Measurements from ENCODE around the gene PJA1. TPM values are rescaled to one million over a fixed set of nuclear protein-coding genes. Genes with fewer than 3 reads are reported as not detected.

The PJA1 gene
- total and polyA plus RNA-seq, 2 donors (not counting 3 experiments of a cell fraction or from before 2014, with no cell fraction given): 8.2 to 16.1 TPM

DNA sequence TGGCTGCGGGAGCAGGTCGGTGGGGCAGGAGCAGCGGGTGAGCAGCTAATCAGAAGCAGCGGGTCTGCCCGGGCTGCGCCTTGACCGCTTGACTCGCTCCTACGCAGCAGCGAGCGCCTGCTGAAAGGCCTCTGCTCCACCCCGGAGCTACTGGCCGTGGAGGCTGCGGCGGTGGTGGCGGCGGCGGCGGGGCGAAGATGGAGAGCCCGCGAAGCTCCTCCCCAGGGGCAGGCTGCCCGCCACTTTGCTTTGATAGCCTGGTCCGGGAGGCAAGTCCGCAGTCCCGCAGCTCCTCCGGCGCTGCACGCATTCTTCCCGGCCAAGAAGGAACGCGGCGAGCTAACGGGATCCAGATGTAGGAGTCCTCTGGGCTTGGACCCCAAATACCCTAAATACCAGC, 36.7 kb downstream of the PJA1 start:
- Histone ChIP-seq H4K20me1 (replicated peaks; ENCODE audit: control insufficient read depth, extremely low read depth, insufficient read depth, low read length) (no peaks in the 10 kb centered on the region), H3K27me3 (ENCODE audit: control insufficient read depth in 2 of 2, insufficient read depth in 2 of 2, low read length in 2 of 2) (peaks cover 13 to 24% of the 10 kb centered on the region in 2 experiments), H3K79me2 (ENCODE audit: control insufficient read depth, insufficient read depth, low read length) (no peaks in the 10 kb centered on the region), H3K4me1 (ENCODE audit: control insufficient read depth, extremely low read depth, insufficient read depth, low read length) (no peaks in the 10 kb centered on the region), H3K36me3 (ENCODE audit: control insufficient read depth in 2 of 2, extremely low read depth in 1 of 2, insufficient read depth in 2 of 2, low read length in 2 of 2) (no peaks in the 10 kb centered on the region), H3K27ac (ENCODE audit: insufficient read depth, low read depth, low read length) (no peak overlapping the region), H3K4me2 (ENCODE audit: insufficient read depth, low read length) (no peak overlapping the region), H3K9me1 (replicated peaks; ENCODE audit: control insufficient read depth, extremely low read depth, insufficient read depth, low read length) (no peaks in the 10 kb centered on the region), H3K9me3 (replicated peaks; ENCODE audit: control insufficient read depth, insufficient read depth, low read length) (no peaks in the 10 kb centered on the region), H2AFZ (ENCODE audit: low read depth, low read length) (no peak overlapping the region), H3K4me3 (replicated peaks in 1 of 3; ENCODE audit: insufficient read depth in 1 of 3, low read depth in 1 of 3, low read length in 3 of 3) (no peak overlapping the region), H3K9ac (replicated peaks; ENCODE audit: extremely low read depth, insufficient read depth, low read length) (no peak overlapping the region)
- TF ChIP-seq GATA2 (IDR thresholded peaks at IDR 0.05; ENCODE audit: insufficient read depth, insufficient read length, low read depth, low read length) (no peak), FOS (IDR thresholded peaks at IDR 0.05; ENCODE audit: borderline replicate concordance, insufficient read depth, low read length) (no peak), EZH2 (IDR thresholded peaks at IDR 0.05; ENCODE audit: borderline replicate concordance, low read depth, low read length, severe bottlenecking) (no peak), POLR2AphosphoS5 (IDR thresholded peaks at IDR 0.05; ENCODE audit: insufficient read depth, low read depth, low read length) (no peak), POLR2A (IDR thresholded peaks at IDR 0.05; ENCODE audit: low read depth, low read length) (no peak), JUN (IDR thresholded peaks at IDR 0.05; ENCODE audit: borderline replicate concordance, insufficient read depth, insufficient read length, low read depth) (no peak), MYC (IDR thresholded peaks at IDR 0.05; ENCODE audit: low read depth, low read length) (no peak)
- TF ChIP-seq, protein P1, sequence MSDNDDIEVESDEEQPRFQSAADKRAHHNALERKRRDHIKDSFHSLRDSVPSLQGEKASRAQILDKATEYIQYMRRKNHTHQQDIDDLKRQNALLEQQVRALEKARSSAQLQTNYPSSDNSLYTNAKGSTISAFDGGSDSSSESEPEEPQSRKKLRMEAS (IDR thresholded peaks at IDR 0.05; ENCODE audit: insufficient read depth, insufficient read length): no peak
- TF ChIP-seq, protein P2, sequence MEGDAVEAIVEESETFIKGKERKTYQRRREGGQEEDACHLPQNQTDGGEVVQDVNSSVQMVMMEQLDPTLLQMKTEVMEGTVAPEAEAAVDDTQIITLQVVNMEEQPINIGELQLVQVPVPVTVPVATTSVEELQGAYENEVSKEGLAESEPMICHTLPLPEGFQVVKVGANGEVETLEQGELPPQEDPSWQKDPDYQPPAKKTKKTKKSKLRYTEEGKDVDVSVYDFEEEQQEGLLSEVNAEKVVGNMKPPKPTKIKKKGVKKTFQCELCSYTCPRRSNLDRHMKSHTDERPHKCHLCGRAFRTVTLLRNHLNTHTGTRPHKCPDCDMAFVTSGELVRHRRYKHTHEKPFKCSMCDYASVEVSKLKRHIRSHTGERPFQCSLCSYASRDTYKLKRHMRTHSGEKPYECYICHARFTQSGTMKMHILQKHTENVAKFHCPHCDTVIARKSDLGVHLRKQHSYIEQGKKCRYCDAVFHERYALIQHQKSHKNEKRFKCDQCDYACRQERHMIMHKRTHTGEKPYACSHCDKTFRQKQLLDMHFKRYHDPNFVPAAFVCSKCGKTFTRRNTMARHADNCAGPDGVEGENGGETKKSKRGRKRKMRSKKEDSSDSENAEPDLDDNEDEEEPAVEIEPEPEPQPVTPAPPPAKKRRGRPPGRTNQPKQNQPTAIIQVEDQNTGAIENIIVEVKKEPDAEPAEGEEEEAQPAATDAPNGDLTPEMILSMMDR (IDR thresholded peaks at IDR 0.05; ENCODE audit: extremely low read depth in 1 of 2, insufficient read depth in 1 of 2, low read depth in 1 of 2, low read length in 2 of 2): no peak
- BruUV-seq (replicated peaks): no TSS peak
- POLR2A ChIA-PET: no interaction called here
- DNase-seq (ENCODE audit: low read depth, low spot score) (no peak), FAIRE-seq (no peak)
- CTCF ChIA-PET: interaction anchor here (0.8 kb wide), 1 partner anchor 301 kb away, joined by 3 read pairs; no protein-coding TSS in a partner anchor
- dilution Hi-C loops (cut with MboI; ENCODE audit: extremely low pct_ligation_motif_present, low sequenced_read_pairs) (no loop called here), intact Hi-C loops (cut with micrococcal nuclease) (no loop called here)
